HL-60 (cell line): ENCODE measurements around the gene OR1F1.

Experiments
- CTCF ChIP-seq: IDR thresholded peaks from one replicate; pipeline ENCODE4 v1.5.1; 2011; ENCODE audit warnings: low read length, control low read depth, inconsistent platforms; ENCODE audit not compliant: insufficient read depth
- GABPA ChIP-seq: IDR thresholded peaks from 2 replicates; pipeline ENCODE4 v1.6.1; 2012; ENCODE audit warnings: low read depth

GRCh38 chr16:3254309-3254708 lies 66.3 kb downstream of the OR1F1 start:
- TF ChIP-seq CTCF (no peak), GABPA (no peak)
